ENCODE data around the gene CMSS1.

Gene CMSS1

GRCh38 chr3:100159331-100160153, 341.9 kb downstream of the CMSS1 start:
- Histone ChIP-seq H3K4me1 (ENCODE audit: control insufficient read depth, insufficient read depth, low read length, poor library complexity, severe bottlenecking) (no peaks in the 10 kb centered on the region), H3K4me3 (ENCODE audit: extremely low read depth, insufficient read depth, low read length, poor library complexity, severe bottlenecking) (no peak overlapping the region), H3K36me3 (ENCODE audit: control insufficient read depth, insufficient read depth, low read length) (no peaks in the 10 kb centered on the region), H3K9me3 (ENCODE audit: control insufficient read depth, low read length) (peaks cover 6% of the 10 kb centered on the region), H3K27ac (ENCODE audit: low read depth, low read length, severe bottlenecking) (no peak overlapping the region)
- WGBS, 2 experiments (ENCODE audit: insufficient coverage in 2 of 2) = 83 to 95% methylated on average over 1 to 2 of the region's 4 CpGs

GRCh38 chr3:100160521-100160920, 342.9 kb downstream of the CMSS1 start:
- H3K4me3 ChIP-seq (ENCODE audit: extremely low read depth, insufficient read depth, low read length, poor library complexity, severe bottlenecking) = no peak overlapping the region
- WGBS, 2 experiments (ENCODE audit: insufficient coverage in 2 of 2) = no CpG with 5 or more reads among the region's 2 CpGs
- no peaks in the 10 kb centered on the region for H3K4me1 ChIP-seq (ENCODE audit: control insufficient read depth, insufficient read depth, low read length, poor library complexity, severe bottlenecking)
- H3K27ac ChIP-seq (ENCODE audit: low read depth, low read length, severe bottlenecking) = no peak overlapping the region
- H3K36me3 ChIP-seq (ENCODE audit: control insufficient read depth, insufficient read depth, low read length) = no peaks in the 10 kb centered on the region
- no peaks in the 10 kb centered on the region for H3K9me3 ChIP-seq (ENCODE audit: control insufficient read depth, low read length)

- Histone ChIP-seq H3K36me3 (ENCODE audit: control insufficient read depth, insufficient read depth, low read length) (no peaks in the 10 kb centered on the region), H3K4me3 (ENCODE audit: extremely low read depth, insufficient read depth, low read length, poor library complexity, severe bottlenecking) (no peak overlapping the region), H3K27ac (ENCODE audit: low read depth, low read length, severe bottlenecking) (no peak overlapping the region), H3K4me1 (ENCODE audit: control insufficient read depth, insufficient read depth, low read length, poor library complexity, severe bottlenecking) (no peaks in the 10 kb centered on the region), H3K9me3 (ENCODE audit: control insufficient read depth, low read length) (no peaks in the 10 kb centered on the region)
- WGBS, 2 experiments (ENCODE audit: insufficient coverage in 2 of 2) = 100% methylated on average over 1 of the region's 2 CpGs; no CpG with 5 or more reads in 1 of the 2 experiments
Observed at GRCh38 chr3:100163787-100164186, 346.1 kb downstream of the CMSS1 start.

GRCh38 chr3:100164743-100165142, 347.1 kb downstream of the CMSS1 start:
- no peak overlapping the region for H3K4me3 ChIP-seq (ENCODE audit: extremely low read depth, insufficient read depth, low read length, poor library complexity, severe bottlenecking)
- no peaks in the 10 kb centered on the region for H3K9me3 ChIP-seq (ENCODE audit: control insufficient read depth, low read length)
- no peaks in the 10 kb centered on the region for H3K4me1 ChIP-seq (ENCODE audit: control insufficient read depth, insufficient read depth, low read length, poor library complexity, severe bottlenecking)
- no peak overlapping the region for H3K27ac ChIP-seq (ENCODE audit: low read depth, low read length, severe bottlenecking)
- H3K36me3 ChIP-seq (ENCODE audit: control insufficient read depth, insufficient read depth, low read length) = no peaks in the 10 kb centered on the region
- WGBS, 2 experiments (ENCODE audit: insufficient coverage in 2 of 2) = 86% methylated on average over 1 to 2 of the region's 3 CpGs

GRCh38 chr3:100165926-100166550, 348.4 kb downstream of the CMSS1 start:
- H3K4me1 ChIP-seq (ENCODE audit: control insufficient read depth, insufficient read depth, low read length, poor library complexity, severe bottlenecking) = no peaks in the 10 kb centered on the region
- WGBS, 2 experiments (ENCODE audit: insufficient coverage in 2 of 2) = 100% methylated on average over 2 of the region's 2 CpGs; no CpG with 5 or more reads in 1 of the 2 experiments

GRCh38 chr3:100169201-100169920, 351.7 kb downstream of the CMSS1 start:
- H3K9me3 ChIP-seq (ENCODE audit: control insufficient read depth, low read length) = no peaks in the 10 kb centered on the region
- no peaks in the 10 kb centered on the region for H3K4me1 ChIP-seq (ENCODE audit: control insufficient read depth, insufficient read depth, low read length, poor library complexity, severe bottlenecking)
- WGBS, 2 experiments (ENCODE audit: insufficient coverage in 2 of 2) = 83 to 90% methylated on average over 1 to 3 of the region's 4 CpGs
- no peak overlapping the region for H3K27ac ChIP-seq (ENCODE audit: low read depth, low read length, severe bottlenecking)
- no peak overlapping the region for H3K4me3 ChIP-seq (ENCODE audit: extremely low read depth, insufficient read depth, low read length, poor library complexity, severe bottlenecking)
- peaks cover 11% of the 10 kb centered on the region for H3K36me3 ChIP-seq (ENCODE audit: control insufficient read depth, insufficient read depth, low read length)

More at GRCh38 chr3:100165926-100166550, 348.4 kb downstream of the CMSS1 start:
- Histone ChIP-seq H3K9me3 (ENCODE audit: control insufficient read depth, low read length) (no peaks in the 10 kb centered on the region), H3K4me3 (ENCODE audit: extremely low read depth, insufficient read depth, low read length, poor library complexity, severe bottlenecking) (no peak overlapping the region), H3K36me3 (ENCODE audit: control insufficient read depth, insufficient read depth, low read length) (no peaks in the 10 kb centered on the region), H3K27ac (ENCODE audit: low read depth, low read length, severe bottlenecking) (no peak overlapping the region)

GRCh38 chr3:100170486-100170885, 352.8 kb downstream of the CMSS1 start:
- H3K27ac ChIP-seq (ENCODE audit: low read depth, low read length, severe bottlenecking) = no peak overlapping the region
- no peaks in the 10 kb centered on the region for H3K9me3 ChIP-seq (ENCODE audit: control insufficient read depth, low read length)
- 90% methylated on average over 3 of the region's 3 CpGs; no CpG with 5 or more reads in 1 of the 2 experiments for WGBS, 2 experiments (ENCODE audit: insufficient coverage in 2 of 2)
- H3K4me3 ChIP-seq (ENCODE audit: extremely low read depth, insufficient read depth, low read length, poor library complexity, severe bottlenecking) = no peak overlapping the region
- peaks cover 11% of the 10 kb centered on the region for H3K36me3 ChIP-seq (ENCODE audit: control insufficient read depth, insufficient read depth, low read length)
- no peaks in the 10 kb centered on the region for H3K4me1 ChIP-seq (ENCODE audit: control insufficient read depth, insufficient read depth, low read length, poor library complexity, severe bottlenecking)

- Histone ChIP-seq H3K36me3 (ENCODE audit: control insufficient read depth, insufficient read depth, low read length) (peaks cover 11% of the 10 kb centered on the region), H3K4me3 (ENCODE audit: extremely low read depth, insufficient read depth, low read length, poor library complexity, severe bottlenecking) (no peak overlapping the region), H3K4me1 (ENCODE audit: control insufficient read depth, insufficient read depth, low read length, poor library complexity, severe bottlenecking) (no peaks in the 10 kb centered on the region), H3K9me3 (ENCODE audit: control insufficient read depth, low read length) (no peaks in the 10 kb centered on the region), H3K27ac (ENCODE audit: low read depth, low read length, severe bottlenecking) (no peak overlapping the region)
- 95 to 100% methylated on average over 5 of the region's 6 CpGs for WGBS, 2 experiments (ENCODE audit: insufficient coverage in 2 of 2)
Observed at GRCh38 chr3:100171211-100171914, 353.7 kb downstream of the CMSS1 start.

GRCh38 chr3:100173961-100174360, 356.3 kb downstream of the CMSS1 start:
- Histone ChIP-seq H3K36me3 (ENCODE audit: control insufficient read depth, insufficient read depth, low read length) (peaks cover 27% of the 10 kb centered on the region), H3K4me1 (ENCODE audit: control insufficient read depth, insufficient read depth, low read length, poor library complexity, severe bottlenecking) (no peaks in the 10 kb centered on the region), H3K9me3 (ENCODE audit: control insufficient read depth, low read length) (peaks cover 10% of the 10 kb centered on the region), H3K4me3 (ENCODE audit: extremely low read depth, insufficient read depth, low read length, poor library complexity, severe bottlenecking) (no peak overlapping the region), H3K27ac (ENCODE audit: low read depth, low read length, severe bottlenecking) (no peak overlapping the region)
- 80 to 88% methylated on average over 1 of the region's 1 CpG for WGBS, 2 experiments (ENCODE audit: insufficient coverage in 2 of 2)

- H3K4me3 ChIP-seq (ENCODE audit: extremely low read depth, insufficient read depth, low read length, poor library complexity, severe bottlenecking) = no peak overlapping the region
- H3K27ac ChIP-seq (ENCODE audit: low read depth, low read length, severe bottlenecking) = peak overlapping the region; percentile 59
- peaks cover 38% of the 10 kb centered on the region for H3K36me3 ChIP-seq (ENCODE audit: control insufficient read depth, insufficient read depth, low read length)
- 86 to 94% methylated on average over 3 to 6 of the region's 6 CpGs for WGBS, 2 experiments (ENCODE audit: insufficient coverage in 2 of 2)
- H3K9me3 ChIP-seq (ENCODE audit: control insufficient read depth, low read length) = peaks cover 26% of the 10 kb centered on the region
- H3K4me1 ChIP-seq (ENCODE audit: control insufficient read depth, insufficient read depth, low read length, poor library complexity, severe bottlenecking) = no peaks in the 10 kb centered on the region
Observed at GRCh38 chr3:100175637-100176280, 358.1 kb downstream of the CMSS1 start.
